ENCODE results near the gene ENO1. TPM values are rescaled to one million over a fixed set of nuclear protein-coding genes. Genes with fewer than 3 reads are reported as not detected.
A peak's percentile ranks its signal among the peaks of the same experiment; 100 is the strongest.

ENO1 gene
- total RNA-seq, 2 donors from 2014 or later = 1,263 to 1,351 TPM

- Histone ChIP-seq H3K27me3 (ENCODE audit: control insufficient read depth, insufficient read depth, low read length, poor library complexity, severe bottlenecking) (no peaks in the 10 kb centered on the region), H3K4me1 (ENCODE audit: control insufficient read depth, insufficient read depth, low read length) (peaks cover 33% of the 10 kb centered on the region), H3K36me3 (ENCODE audit: control insufficient read depth, insufficient read depth, low read length) (peaks cover 95% of the 10 kb centered on the region), H3K4me3 (ENCODE audit: low read length) (no peak overlapping the region), H3K9me3 (ENCODE audit: control insufficient read depth, low read length) (no peaks in the 10 kb centered on the region), H3K27ac (ENCODE audit: low read depth, low read length) (no peak overlapping the region), H3K9ac (ENCODE audit: extremely low read depth, low read length, poor library complexity, severe bottlenecking) (no peak overlapping the region)
- Mint-ChIP-seq H3K4me3 (no peak overlapping the region), H3K4me1 (peaks cover 46% of the 10 kb centered on the region), H3K9me3 (no peaks in the 10 kb centered on the region), H3K27ac (no peak overlapping the region), H3K36me3 (ENCODE audit: low read depth) (peaks cover 93% of the 10 kb centered on the region), H3K27me3 (ENCODE audit: insufficient read depth) (no peaks in the 10 kb centered on the region)
- WGBS, 2 experiments (ENCODE audit: insufficient coverage in 1 of 2, insufficient read length in 1 of 2) = 60 to 79% methylated on average over 4 to 6 of the region's 6 CpGs
- peak; percentile 37 for DNase-seq
- no peak for TF ChIP-seq CTCF (conservative IDR thresholded peaks at IDR 0.05)
Observed at GRCh38 chr1:8870103-8870502, 8.4 kb downstream of the ENO1 start.

- H3K36me3 Mint-ChIP-seq (ENCODE audit: low read depth) = peaks cover 94% of the 10 kb centered on the region
- H3K27me3 Mint-ChIP-seq (ENCODE audit: insufficient read depth) = no peaks in the 10 kb centered on the region
- H3K4me3 Mint-ChIP-seq = no peak overlapping the region
- Histone ChIP-seq H3K4me1 (ENCODE audit: control insufficient read depth, insufficient read depth, low read length) (peaks cover 19% of the 10 kb centered on the region), H3K9ac (ENCODE audit: extremely low read depth, low read length, poor library complexity, severe bottlenecking) (no peak overlapping the region), H3K36me3 (ENCODE audit: control insufficient read depth, insufficient read depth, low read length) (peaks cover 96% of the 10 kb centered on the region), H3K27ac (ENCODE audit: low read depth, low read length) (no peak overlapping the region), H3K9me3 (ENCODE audit: control insufficient read depth, low read length) (no peaks in the 10 kb centered on the region), H3K27me3 (ENCODE audit: control insufficient read depth, insufficient read depth, low read length, poor library complexity, severe bottlenecking) (no peaks in the 10 kb centered on the region), H3K4me3 (ENCODE audit: low read length) (no peak overlapping the region)
- peak overlapping the region; percentile 62 for H3K27ac Mint-ChIP-seq
- H3K9me3 Mint-ChIP-seq = no peaks in the 10 kb centered on the region
- TF ChIP-seq CTCF (conservative IDR thresholded peaks at IDR 0.05) = no peak
- WGBS, 2 experiments (ENCODE audit: insufficient coverage in 1 of 2, insufficient read length in 1 of 2) = 92 to 97% methylated on average over 5 of the region's 5 CpGs
- peaks cover 30% of the 10 kb centered on the region for H3K4me1 Mint-ChIP-seq
- DNase-seq = peak; percentile 35
Observed at GRCh38 chr1:8867878-8868567, 10.5 kb downstream of the ENO1 start.

GRCh38 chr1:8866792-8867415, 11.6 kb downstream of the ENO1 start:
- TF ChIP-seq CTCF (conservative IDR thresholded peaks at IDR 0.05) = no peak
- Histone ChIP-seq H3K4me3 (ENCODE audit: low read length) (no peak overlapping the region), H3K9me3 (ENCODE audit: control insufficient read depth, low read length) (no peaks in the 10 kb centered on the region), H3K27ac (ENCODE audit: low read depth, low read length) (no peak overlapping the region), H3K36me3 (ENCODE audit: control insufficient read depth, insufficient read depth, low read length) (peaks cover 96% of the 10 kb centered on the region), H3K27me3 (ENCODE audit: control insufficient read depth, insufficient read depth, low read length, poor library complexity, severe bottlenecking) (no peaks in the 10 kb centered on the region), H3K9ac (ENCODE audit: extremely low read depth, low read length, poor library complexity, severe bottlenecking) (no peak overlapping the region), H3K4me1 (ENCODE audit: control insufficient read depth, insufficient read depth, low read length) (peaks cover 14% of the 10 kb centered on the region)
- peaks cover 94% of the 10 kb centered on the region for H3K36me3 Mint-ChIP-seq (ENCODE audit: low read depth)
- peaks cover 19% of the 10 kb centered on the region for H3K4me1 Mint-ChIP-seq
- DNase-seq = peak; percentile 38
- H3K27ac Mint-ChIP-seq = peak overlapping the region; percentile 55
- H3K4me3 Mint-ChIP-seq = no peak overlapping the region
- 87 to 88% methylated on average over 10 to 11 of the region's 11 CpGs for WGBS, 2 experiments (ENCODE audit: insufficient coverage in 1 of 2, insufficient read length in 1 of 2)
- H3K9me3 Mint-ChIP-seq = no peaks in the 10 kb centered on the region
- H3K27me3 Mint-ChIP-seq (ENCODE audit: insufficient read depth) = no peaks in the 10 kb centered on the region
